Middle frontal gyrus (tissue), 1 donor: Measurements from ENCODE around the gene MYO18A.
"Not testable (repeated sequence)": the region's sequence is repeated elsewhere in the genome, so short reads cannot be mapped to it uniquely, and the experiment has no call there.

Experiments
- DNase-seq: peaks from one replicate; pipeline ENCODE4 v3.0.0-alpha.2; 2015; ENCODE audit warnings: low spot score; ENCODE audit errors: extremely low spot score

The MYO18A gene

DNA sequence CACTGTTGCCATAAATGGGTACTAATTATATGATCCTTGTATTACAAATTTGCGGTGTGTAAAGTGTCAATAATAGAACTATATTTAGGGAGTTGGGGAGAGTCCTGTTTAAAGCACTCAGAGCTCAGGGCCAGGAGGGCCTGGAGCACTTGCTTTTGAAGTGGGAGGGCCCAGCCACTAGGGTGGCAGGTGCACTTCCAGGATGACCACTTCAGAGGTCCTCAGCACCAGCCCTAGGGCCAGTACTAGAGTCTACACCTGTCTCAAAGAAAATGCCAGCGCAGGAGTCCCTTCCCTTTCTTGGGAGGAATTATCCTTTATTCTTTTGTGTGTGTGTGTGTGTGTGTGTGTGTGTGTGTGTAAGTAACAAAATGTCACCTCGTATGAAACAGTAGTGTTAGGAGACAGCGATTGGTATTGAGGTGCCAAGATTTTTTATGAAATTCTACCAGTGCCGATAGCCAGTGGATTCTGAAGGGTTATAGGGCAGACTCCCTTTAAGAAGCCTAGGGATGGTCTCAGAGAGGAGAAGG lies 31.9 kb downstream of the MYO18A start:
- no peak for DNase-seq

DNA sequence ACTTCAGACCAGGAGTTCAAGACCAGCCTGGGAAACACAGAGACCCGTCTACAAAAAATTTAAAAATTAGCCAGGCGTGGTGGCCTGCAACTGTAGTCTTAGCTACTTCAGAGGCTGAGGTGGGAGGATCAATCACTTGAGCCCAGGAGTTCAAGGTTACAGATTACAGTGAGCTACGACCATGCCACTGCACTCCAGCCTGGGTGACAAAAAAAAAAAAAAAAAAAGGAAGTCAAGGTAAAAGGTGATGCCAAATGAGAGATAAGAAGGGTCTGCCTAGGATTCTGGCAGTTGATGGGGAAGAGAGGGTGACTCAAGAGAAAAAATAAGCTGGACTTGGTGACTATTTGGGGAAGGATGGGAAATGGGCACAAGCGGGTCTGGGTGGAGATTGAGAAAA lies 32.5 kb downstream of the MYO18A start:
- DNase-seq: no peak

DNA sequence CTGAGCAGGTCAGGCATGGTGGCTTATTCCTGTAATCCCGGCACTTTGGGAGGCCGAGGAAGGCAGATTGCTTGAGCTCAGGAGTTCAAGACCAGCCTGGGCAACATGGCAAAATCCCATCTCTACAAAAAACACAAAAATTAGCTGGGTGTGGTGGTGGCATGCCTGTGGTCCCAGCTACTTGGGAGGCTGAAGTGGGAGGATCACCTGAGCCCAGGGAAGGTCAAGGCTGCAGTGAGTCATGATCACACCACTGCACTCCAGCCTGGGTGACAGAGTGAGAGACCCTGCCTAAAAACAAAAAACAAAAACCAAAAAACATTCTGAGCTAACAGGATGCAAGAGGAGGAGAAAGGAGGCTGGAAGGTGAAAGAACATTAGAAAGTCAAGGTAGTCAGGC lies 33.0 kb downstream of the MYO18A start:
- DNase-seq: not testable (repeated sequence)

DNA sequence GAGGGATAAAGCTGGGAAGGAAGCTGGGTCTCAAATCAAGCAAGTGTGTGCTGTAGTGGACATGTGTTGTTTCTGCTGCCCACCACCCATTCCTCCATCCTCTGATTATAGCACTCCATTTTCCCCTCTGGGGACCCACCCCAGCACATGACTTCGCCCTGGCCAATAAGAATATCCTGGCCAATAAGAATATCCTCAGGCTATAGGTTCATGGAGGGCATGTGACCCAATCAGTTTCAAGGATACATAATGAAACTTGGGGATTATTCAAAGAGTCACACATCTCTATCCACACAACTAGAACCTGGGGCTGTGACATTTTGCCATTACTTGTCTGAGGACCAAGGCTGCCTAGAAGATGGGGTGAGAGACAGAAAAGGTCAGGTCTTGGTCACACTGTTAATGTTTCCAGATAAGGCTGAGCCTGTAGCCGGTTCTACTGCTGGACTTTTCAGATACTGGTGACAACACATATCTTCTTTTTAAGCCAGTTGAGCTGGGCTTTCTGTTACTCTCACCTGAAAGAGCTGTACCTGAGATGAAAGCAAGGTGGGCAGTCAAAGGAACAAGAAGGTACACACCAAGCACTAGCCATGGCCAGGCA lies 33.7 kb downstream of the MYO18A start:
- no peak for DNase-seq

DNA sequence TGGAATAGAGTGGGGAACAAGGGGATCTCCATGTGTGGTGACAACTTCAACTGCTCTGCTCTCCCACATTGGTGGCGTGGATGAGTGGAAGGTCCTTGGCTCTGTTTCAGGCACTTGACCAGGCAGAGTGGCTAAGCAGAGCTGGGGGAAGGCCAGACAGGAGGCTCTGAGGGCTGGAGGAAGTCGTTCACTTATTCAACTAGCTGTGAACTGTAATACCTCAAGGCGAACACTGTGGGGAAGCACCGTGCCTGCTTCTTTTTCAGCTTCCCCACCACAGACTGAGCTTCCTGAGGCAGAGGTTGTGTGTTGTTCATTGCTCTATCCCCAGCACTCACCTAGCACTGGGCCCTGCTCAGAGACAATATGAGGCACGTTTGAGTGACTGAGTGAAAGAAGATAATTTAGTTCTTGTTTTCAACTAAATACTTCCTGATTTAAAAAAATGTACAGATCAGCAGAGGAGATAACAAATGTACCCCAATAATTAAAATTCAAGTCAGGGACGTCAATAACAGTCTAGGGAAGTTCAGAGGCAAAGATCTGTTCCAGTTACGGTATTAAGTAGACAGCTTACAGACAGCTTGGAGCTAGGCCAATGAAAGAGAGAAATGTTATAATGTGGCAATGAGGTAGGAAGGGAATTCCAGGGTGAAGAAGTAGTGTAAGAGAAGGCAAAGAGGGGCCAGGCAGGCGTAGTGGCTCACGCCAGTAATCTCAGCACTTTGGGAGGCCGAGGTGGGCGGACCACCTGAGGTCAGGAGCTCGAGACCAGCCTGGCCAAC lies 34.7 kb downstream of the MYO18A start:
- no peak for DNase-seq

DNA sequence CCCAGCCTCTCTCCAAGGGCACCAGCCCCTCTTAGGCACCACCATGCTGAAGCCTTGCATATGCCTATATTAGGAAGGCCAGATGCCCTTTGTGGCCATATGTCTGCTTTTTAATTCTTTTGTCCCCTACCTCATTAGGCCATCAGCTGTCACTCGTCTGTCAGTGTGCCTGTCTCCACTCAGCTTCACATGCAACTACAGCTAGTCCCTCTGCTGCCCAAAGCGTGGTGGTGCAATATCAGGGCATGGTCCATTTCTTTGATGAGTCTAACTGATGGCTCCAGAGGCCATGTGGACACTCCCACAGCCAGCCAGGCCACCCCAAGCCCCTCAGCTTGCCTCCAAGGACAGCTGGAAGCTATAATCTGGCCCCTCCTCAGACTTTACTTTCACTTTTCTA lies 36.3 kb downstream of the MYO18A start:
- no peak for DNase-seq

DNA sequence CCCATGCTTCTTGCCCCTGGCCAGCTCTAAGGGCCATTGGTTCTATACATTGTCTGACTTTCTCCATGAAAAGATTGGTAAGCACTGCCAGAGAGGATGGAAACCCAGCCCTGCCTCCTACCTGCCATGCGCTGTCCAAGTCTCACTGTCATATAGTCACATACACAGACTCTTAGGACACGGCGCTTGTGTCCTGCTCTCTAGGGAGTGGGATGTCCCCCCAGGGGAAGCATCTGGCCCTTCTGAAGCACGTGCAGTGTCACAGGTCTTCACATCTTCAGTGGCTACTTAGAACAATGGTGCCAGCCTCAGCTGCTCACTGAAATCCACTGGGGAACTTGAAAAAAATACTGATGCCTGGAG lies 38.7 kb downstream of the MYO18A start:
- DNase-seq: no peak

DNA sequence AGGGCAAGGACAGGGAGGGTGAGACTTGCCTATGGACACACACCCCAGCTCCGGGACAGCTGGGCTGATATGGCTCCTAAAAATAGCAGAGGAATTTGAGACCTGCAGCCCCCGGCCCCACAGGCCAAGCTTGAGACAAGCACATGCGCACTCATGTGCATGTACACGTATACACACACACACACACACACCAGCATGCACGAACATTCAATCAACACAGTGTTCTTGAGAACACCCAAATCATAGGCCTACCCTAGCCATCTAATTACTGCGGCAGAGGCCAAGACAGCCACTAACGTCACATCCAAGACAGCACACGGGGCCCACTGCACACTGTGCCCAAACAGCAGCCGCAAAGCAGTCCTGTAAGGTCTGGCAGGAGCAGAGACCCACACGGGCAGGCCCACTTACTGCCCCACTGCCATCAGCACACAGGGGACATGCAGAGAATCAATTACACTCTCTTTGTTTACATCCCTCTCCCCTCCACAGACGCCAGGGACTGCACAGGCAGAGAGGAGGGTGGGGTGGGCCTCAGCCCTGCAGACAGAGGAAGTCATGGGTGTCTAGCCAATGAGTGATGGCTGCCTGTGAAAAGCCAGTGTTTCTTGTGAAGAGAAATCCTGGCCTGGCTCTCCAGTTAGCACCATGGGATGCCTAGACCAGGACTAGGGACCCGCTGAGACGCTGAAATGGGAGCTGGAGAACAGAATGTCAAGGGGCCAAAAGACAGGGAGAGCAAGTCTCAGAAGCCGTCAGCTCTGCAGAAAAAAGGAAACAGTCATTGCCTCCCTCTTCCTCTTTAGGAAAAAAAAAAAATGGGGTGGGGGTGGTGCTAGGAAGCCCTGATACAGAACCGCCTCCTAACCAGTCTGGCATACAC lies 39.3 kb downstream of the MYO18A start:
- no peak for DNase-seq

DNA sequence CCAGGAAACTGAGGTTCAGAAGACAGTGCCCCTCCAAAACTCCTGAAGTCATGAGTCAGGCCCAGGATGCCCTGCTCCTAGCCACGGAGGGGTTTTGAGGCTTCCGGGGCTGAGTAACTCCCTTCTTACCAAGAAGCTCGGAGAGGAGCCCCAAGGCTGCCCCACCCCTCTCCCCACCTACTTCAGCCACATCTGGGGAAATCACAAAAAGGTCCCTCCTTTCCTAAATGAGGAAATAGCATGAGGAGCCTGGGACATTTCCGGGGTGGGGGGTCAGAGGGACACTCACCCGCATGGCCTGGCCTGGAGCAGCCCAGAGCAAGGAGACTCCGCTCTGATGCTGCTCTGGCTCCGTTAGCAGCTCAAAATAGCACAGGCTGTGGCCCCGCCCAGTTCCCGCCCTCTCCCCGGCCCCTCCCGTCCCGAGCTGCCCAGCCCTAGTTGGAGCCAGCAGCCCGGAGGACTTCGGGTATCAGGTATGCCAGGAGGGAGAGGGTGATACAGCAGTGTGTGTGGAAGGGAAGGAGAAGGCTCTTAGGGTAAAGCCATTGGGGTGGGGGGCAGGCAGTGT lies 40.1 kb downstream of the MYO18A start:
- DNase-seq: no peak

DNA sequence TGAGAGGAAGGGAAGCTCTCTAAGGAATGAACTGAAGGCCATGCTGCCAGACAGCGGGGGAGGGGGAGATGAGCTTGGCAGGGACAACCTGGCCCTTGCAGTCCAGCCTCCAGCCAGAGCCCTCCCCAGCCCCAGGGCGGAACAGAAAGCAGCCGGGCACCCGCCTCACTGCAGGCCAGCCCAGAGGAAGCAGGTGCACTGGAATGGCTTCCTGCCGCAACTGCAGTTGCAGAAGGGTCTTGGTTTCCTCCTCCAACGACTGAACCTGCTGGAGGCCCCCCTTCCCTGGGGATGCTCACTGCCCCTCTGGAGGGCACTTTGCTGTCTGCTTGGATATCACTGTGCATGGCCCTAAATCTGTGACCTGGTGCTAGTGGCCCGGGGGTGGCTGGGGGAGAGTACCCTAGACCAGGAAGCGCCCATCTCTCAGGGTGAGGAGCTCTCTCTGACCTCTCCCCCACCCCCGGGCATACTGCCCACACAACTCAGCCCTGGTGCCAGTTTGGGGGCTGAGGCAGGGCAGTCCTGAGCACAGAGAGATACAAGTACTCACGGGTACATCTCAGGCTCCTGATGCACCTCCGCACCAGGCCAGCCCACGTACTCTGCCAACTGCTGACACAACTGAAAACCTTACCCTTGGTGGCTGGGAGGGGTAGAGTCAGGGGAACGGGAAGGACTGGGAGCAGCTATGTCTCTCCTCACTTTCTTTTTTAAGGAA lies 41.1 kb downstream of the MYO18A start:
- no peak for DNase-seq

DNA sequence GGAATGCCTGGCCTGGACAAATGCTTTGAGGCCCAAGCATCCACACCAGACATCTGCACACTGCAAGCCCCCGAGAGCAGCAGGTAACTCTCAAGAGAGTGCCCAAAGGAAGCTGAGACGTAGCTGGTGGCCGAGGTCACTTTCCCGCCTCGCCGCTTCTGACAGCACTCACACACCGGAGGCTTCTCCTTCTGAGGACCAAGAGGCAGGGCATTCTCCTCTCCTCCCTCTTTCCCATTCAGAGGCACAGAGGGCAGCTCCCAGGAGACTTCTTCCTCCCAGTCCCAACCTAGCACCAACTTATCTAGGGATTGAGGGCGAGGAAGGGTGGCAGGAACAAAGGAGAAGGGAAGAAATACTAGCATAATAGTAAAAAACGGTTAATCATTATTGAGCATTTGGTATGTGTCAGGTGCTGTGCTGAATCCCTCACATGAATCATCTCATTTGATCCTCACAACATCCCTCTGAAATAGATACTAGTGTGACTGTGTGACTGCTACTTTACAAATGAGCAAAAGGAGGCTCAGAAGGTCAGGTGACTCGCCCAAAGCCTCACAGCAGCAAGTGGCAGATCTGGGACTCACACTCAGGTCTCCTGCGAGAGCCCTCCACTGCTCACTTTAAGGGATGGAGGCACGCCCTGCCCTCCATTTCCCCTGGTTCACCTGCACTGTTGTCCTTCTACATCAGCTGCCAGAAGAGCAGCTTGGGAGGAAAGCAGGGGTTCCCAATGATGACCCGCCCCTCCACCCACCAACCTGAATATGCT lies 41.8 kb downstream of the MYO18A start:
- DNase-seq: no peak

DNA sequence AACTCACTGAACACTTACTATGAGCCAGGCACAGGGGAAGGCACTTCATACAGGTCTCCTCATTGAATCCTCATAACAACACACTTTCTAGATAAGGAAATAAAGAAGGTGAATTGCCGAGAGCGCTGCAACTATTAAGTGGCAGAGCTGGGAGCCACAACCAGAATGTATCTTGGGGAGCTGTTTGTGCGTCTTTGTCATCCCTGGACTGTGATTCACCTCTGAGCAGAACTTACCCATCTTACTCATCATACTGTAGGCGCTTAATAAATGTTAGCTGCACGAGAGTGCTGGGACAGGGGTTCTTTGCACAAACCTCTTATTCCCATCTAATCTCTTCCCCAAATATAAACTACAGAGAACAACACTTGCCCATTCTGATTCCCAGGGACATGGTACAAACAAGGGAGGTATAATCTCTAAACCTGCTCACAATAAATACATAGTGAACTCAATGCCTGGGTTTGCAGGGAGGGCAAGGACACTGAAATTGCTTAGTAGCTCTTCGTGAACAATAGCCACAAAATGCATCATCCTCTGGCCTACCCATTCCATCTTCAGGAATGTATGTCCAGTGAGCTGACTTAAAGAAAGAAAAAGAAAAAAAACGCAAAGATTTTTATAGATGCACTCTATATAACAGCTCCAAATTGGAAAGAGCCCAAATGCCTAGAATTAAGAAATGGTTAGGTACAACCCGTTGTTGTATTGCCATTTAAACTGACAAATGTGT lies 43.0 kb downstream of the MYO18A start:
- DNase-seq: no peak

DNA sequence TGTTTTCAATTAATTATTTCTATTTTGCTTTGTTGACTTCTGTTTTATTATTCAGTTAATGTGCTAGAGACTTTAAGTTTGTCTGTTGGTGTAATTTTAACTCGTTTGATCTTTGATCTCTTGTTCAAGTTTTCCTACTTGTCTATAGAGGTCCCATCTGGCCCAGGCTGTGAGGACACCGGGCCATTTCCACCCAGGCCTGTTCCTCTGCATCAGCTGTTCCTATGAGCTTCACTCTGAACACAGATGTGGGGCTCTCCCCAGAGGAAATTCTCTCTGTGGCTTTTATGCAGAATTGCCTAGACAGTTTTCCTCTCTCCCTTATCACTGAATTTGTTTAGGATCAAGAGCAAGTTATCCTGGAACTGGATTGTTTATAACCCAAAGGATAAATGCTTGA lies 44.7 kb downstream of the MYO18A start:
- no peak for DNase-seq

DNA sequence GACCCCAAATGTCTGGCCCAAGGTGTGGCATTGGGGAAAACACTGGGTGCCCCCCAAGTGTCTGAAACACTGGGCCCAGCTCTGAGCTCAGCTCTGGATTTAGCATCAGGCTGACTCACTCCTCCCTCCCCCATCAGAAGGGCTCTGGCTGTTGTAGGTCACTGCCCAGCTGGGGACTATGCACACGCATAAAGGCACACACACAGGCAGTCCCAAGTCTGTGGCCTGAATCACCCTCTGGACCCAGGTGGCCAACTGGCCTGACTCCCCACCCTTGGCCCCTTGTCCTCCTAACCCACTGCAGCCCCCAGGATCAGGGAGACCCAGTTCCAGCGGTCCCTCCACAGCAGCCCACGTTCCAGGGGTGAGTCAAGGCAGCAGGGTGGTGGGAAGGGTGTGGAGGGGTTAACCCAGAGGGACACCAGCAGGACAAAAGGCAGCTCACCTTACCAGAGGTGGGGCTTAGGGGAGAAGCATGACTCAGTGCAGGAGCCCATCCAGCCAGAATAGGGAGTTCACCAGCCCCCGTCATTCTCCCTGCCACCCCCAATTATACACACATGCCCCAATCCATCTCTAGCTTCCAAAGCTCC lies 47.0 kb downstream of the MYO18A start:
- DNase-seq: no peak

DNA sequence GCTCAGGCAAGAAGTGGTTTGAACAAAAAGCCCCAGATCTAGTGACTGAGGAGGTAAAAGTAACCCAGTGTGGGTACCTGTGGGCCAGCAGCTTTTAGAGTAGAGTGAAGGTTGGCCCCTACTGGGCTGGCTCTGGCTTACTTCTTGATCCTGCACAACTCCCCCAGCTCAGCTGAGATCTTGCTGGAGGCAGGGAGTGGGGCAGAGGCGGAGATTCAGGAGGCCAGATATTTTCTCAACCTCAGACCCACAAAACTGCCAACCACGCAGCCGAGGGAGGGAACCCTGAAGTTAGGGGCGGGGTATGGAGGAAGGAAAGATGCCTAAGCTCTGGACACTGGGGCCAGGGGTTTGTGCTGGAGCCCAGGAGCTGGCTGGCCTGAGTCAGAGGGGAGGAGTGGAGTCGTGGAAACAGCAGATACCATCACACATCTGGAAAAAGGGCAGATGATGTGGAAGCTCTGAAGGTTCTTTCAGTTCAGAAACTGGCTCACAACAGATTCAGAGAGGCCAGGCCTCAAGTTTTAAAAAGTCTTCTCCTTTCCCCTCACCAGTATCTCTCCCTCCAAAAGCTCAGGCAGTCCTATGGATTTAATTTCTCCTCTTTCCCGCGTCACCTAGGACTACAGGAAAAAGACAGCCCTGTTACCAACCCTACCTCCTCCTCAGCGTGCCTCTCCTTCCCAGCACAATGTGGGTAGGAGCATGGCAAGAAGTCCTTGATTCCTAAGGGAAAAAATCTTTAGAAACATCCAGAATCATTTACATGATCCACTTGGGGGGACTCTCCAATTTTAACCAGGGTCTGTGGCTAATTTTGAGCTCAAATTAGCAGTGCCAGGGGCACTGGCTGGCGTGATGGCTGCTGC lies 48.1 kb downstream of the MYO18A start:
- no peak for DNase-seq

DNA sequence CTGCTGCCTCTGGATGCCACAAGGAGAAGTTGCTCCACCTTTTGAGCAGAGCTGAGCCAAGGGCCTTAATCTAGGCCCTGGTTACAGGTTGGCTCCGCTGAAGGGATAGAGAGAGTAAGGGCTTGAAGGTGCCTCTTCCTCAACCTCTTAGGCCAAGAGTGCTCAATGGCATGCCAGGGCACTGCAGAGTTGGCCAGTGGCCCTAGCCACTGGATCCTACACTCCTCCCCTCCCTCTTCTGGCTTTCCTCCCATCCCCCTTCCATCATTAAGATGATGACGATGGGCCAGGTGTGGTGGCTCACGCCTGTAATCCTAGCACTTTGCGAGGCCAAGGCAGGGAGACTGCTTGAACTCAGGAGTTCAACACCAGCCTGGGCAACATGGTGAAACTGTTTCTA lies 50.5 kb downstream of the MYO18A start:
- no peak for DNase-seq

DNA sequence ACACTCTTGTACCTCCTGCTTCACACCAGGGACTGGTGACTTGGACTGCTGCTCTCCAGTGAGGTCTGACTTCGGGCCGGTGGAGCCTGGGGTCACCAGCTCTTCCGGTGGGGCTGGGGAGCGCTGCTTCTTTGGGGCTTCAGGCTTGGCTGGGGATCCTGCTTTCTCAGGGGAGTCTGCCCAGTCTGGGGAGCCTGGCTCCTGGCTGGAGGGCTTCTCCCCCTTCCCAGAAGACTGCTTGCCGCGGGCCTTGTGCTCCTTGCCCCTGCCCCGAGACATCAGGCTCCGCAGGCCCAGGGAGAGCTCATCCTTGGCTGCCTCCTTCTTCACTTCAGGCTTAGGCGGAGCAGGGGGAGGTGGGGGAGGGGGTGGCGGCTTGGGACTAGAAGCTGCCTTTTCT lies 52.4 kb downstream of the MYO18A start:
- no peak for DNase-seq

DNA sequence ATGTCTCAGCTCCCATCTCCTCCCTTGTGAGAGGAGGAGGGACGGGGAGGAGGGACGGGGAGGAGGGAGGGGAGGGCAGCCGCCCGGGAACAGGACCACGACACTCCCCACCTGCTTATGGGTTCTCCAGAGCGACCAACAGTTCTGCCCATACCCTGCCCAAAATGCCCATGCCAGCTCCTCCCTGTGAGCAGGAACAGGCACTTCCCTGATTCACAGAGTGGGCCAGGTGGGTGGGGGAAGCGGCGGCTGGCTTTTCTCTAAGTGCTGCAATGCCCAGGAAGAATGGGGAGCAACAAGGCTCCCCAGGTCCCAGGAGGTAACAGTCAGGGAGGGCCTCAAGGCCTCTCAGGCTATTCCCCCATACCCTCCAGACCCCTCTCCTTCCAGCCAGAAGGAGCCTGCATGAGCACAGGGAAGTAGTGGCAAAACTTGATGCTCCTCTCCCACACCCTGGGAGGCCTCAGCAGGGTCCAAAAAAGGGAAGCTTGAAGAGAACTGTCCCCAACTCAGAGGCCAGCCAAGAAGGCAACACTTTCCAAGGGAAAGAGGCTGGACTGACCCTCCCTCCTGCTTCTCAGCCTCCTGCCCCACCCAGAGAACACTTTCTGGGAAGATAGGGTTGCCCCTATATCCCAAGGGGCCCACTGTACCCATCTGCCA lies 53.8 kb downstream of the MYO18A start:
- no peak for DNase-seq
